ENCODE results near the gene MBIP.

The MBIP gene

GRCh38 chr14:36325853-36326252 is 5.4 kb upstream of the MBIP start:
- Histone ChIP-seq H3K9ac (ENCODE audit: low read depth, low read length, poor library complexity, severe bottlenecking) (no peak overlapping the region), H3F3A (ENCODE audit: low read depth) (no peaks in the 10 kb centered on the region), H3K9me3 (ENCODE audit: insufficient read depth, low read depth, low read length) (no peaks in the 10 kb centered on the region), H3K27me3 (ENCODE audit: insufficient read depth, low read length, poor library complexity, severe bottlenecking) (peaks cover 5% of the 10 kb centered on the region), H3K4me3 (ENCODE audit: low read length, poor library complexity, severe bottlenecking) (no peak overlapping the region), H3K79me2 (ENCODE audit: insufficient read depth, low read length) (no peaks in the 10 kb centered on the region), H3K4me1 (ENCODE audit: insufficient read depth, low read length, poor library complexity, severe bottlenecking) (no peaks in the 10 kb centered on the region), H3K4me2 (ENCODE audit: low read depth, low read length, poor library complexity, severe bottlenecking) (no peak overlapping the region), H3K9me2 (replicated peaks; ENCODE audit: low read depth, low read length) (no peaks in the 10 kb centered on the region), H2AFZ (ENCODE audit: low read length) (no peak overlapping the region), H4K20me1 (ENCODE audit: insufficient read depth, low read length, poor library complexity, severe bottlenecking) (no peaks in the 10 kb centered on the region), H3K36me3 (ENCODE audit: insufficient read depth, low read length) (no peaks in the 10 kb centered on the region)
- no peak for TF ChIP-seq CTCF (conservative IDR thresholded peaks at IDR 0.05; ENCODE audit: low read length)
- no peak for TF ChIP-seq EZH2phosphoT487 (IDR thresholded peaks at IDR 0.05; ENCODE audit: borderline replicate concordance)

GRCh38 chr14:36324897-36325296 is 4.5 kb upstream of the MBIP start:
- Histone ChIP-seq H3F3A (ENCODE audit: low read depth) (no peaks in the 10 kb centered on the region), H3K79me2 (ENCODE audit: insufficient read depth, low read length) (peaks cover 5% of the 10 kb centered on the region), H3K27me3 (ENCODE audit: insufficient read depth, low read length, poor library complexity, severe bottlenecking) (peaks cover 5% of the 10 kb centered on the region), H4K20me1 (ENCODE audit: insufficient read depth, low read length, poor library complexity, severe bottlenecking) (peaks cover under 1% of the 10 kb centered on the region), H3K4me3 (ENCODE audit: low read length, poor library complexity, severe bottlenecking) (no peak overlapping the region), H3K36me3 (ENCODE audit: insufficient read depth, low read length) (no peaks in the 10 kb centered on the region), H3K4me2 (ENCODE audit: low read depth, low read length, poor library complexity, severe bottlenecking) (no peak overlapping the region), H3K4me1 (ENCODE audit: insufficient read depth, low read length, poor library complexity, severe bottlenecking) (no peaks in the 10 kb centered on the region), H3K9me2 (replicated peaks; ENCODE audit: low read depth, low read length) (no peaks in the 10 kb centered on the region), H3K9me3 (ENCODE audit: insufficient read depth, low read depth, low read length) (no peaks in the 10 kb centered on the region), H2AFZ (ENCODE audit: low read length) (no peak overlapping the region), H3K9ac (ENCODE audit: low read depth, low read length, poor library complexity, severe bottlenecking) (no peak overlapping the region)
- TF ChIP-seq EZH2phosphoT487 (IDR thresholded peaks at IDR 0.05; ENCODE audit: borderline replicate concordance) (no peak), CTCF (conservative IDR thresholded peaks at IDR 0.05; ENCODE audit: low read length) (no peak)

GRCh38 chr14:36320897-36321381 is 502 bp upstream of the MBIP start:
- Histone ChIP-seq H3K4me2 (ENCODE audit: low read depth, low read length, poor library complexity, severe bottlenecking) (peak overlapping the region; percentile 51), H3K9ac (ENCODE audit: low read depth, low read length, poor library complexity, severe bottlenecking) (no peak overlapping the region), H3K79me2 (ENCODE audit: insufficient read depth, low read length) (peaks cover 33% of the 10 kb centered on the region), H3K4me3 (ENCODE audit: low read length, poor library complexity, severe bottlenecking) (peak overlapping the region; percentile 75), H3K36me3 (ENCODE audit: insufficient read depth, low read length) (no peaks in the 10 kb centered on the region), H2AFZ (ENCODE audit: low read length) (peak overlapping the region; percentile 97), H3K9me3 (ENCODE audit: insufficient read depth, low read depth, low read length) (no peaks in the 10 kb centered on the region), H3K9me2 (replicated peaks; ENCODE audit: low read depth, low read length) (no peaks in the 10 kb centered on the region), H3K27me3 (ENCODE audit: insufficient read depth, low read length, poor library complexity, severe bottlenecking) (peaks cover 5% of the 10 kb centered on the region), H3K4me1 (ENCODE audit: insufficient read depth, low read length, poor library complexity, severe bottlenecking) (peaks cover 3% of the 10 kb centered on the region), H4K20me1 (ENCODE audit: insufficient read depth, low read length, poor library complexity, severe bottlenecking) (peaks cover 12% of the 10 kb centered on the region), H3F3A (ENCODE audit: low read depth) (no peaks in the 10 kb centered on the region)
- TF ChIP-seq CTCF (conservative IDR thresholded peaks at IDR 0.05; ENCODE audit: low read length) (no peak), EZH2phosphoT487 (IDR thresholded peaks at IDR 0.05; ENCODE audit: borderline replicate concordance) (no peak)

Measured in Loucy (cell line).